Superior temporal gyrus (tissue), 1 donor: ENCODE results near the gene THAP3.

Experiments
- DNase-seq: peaks from one replicate; pipeline ENCODE4 v3.0.0-alpha.2; 2016; ENCODE audit errors: extremely low spot score

The THAP3 gene

GRCh38 chr1:6624710-6625583, at the start of gene THAP3:
THAP3 (plus strand) TSS chr1:6624868; CDS start chr1:6625219, 351 bp downstream.
- peak; percentile 76 for DNase-seq

GRCh38 chr1:6577831-6578525, 46.7 kb upstream of the THAP3 start:
- DNase-seq, result peak; percentile 51

GRCh38 chr1:6578624-6579373, 45.9 kb upstream of the THAP3 start:
- no peak for DNase-seq

GRCh38 chr1:6579374-6580118, 45.1 kb upstream of the THAP3 start, which contains the start of gene ZBTB48:
ZBTB48 (plus strand) TSS chr1:6579994; CDS start chr1:6580610, 616 bp downstream.
- DNase-seq, result peak; percentile 99

- DNase-seq, result no peak
These were observed 44.5 kb upstream of the THAP3 start for GRCh38 chr1:6580119-6580592.

- DNase-seq, result no peak
These were observed 43.9 kb upstream of the THAP3 start for GRCh38 chr1:6580593-6581409.

GRCh38 chr1:6581561-6582305, 42.9 kb upstream of the THAP3 start:
- DNase-seq, result no peak

GRCh38 chr1:6582370-6582769, 42.3 kb upstream of the THAP3 start:
- no peak for DNase-seq

- no peak for DNase-seq
These were observed 40.3 kb upstream of the THAP3 start for GRCh38 chr1:6584126-6585080.

- DNase-seq, result no peak
These were observed 39.5 kb upstream of the THAP3 start for GRCh38 chr1:6585081-6585722.

GRCh38 chr1:6585841-6586240, 38.8 kb upstream of the THAP3 start:
- DNase-seq, result no peak

- DNase-seq, result no peak
These were observed 38.3 kb upstream of the THAP3 start for GRCh38 chr1:6586404-6586816.

- peak; percentile 64 for DNase-seq
These were observed 37.2 kb upstream of the THAP3 start for GRCh38 chr1:6587261-6588005.

GRCh38 chr1:6588128-6588892, 36.4 kb upstream of the THAP3 start:
- no peak for DNase-seq

GRCh38 chr1:6588893-6589520, 35.7 kb upstream of the THAP3 start:
- no peak for DNase-seq

GRCh38 chr1:6590046-6590445, 34.6 kb upstream of the THAP3 start:
- DNase-seq, result no peak
